Pons (tissue), 1 donor: Measurements from ENCODE around the gene ARVCF.

ENCODE experiments used
- DNase-seq: peaks from one replicate; pipeline ENCODE4 v3.0.0-alpha.2; 2016; ENCODE audit warnings: low spot score

ARVCF gene

DNA sequence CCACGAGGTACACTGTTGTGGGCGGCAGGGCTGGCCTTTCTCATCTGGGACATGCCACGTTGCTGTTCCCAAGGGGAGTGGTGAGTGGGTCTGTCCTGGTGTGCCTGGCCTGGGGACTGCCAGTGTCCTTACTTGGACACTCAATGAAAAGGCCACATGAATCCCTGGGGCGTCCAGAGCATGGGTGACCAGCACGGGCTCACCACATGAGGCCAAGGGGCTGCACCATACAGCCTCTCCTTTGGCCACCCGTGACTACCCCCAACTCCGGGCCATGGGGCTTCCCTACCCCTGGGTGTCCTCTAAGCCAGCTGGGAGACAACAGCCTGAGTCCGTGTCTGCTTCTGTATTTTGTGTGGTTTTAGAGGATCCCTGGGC, 54.8 kb downstream of the ARVCF start:
- no peak for DNase-seq

DNA sequence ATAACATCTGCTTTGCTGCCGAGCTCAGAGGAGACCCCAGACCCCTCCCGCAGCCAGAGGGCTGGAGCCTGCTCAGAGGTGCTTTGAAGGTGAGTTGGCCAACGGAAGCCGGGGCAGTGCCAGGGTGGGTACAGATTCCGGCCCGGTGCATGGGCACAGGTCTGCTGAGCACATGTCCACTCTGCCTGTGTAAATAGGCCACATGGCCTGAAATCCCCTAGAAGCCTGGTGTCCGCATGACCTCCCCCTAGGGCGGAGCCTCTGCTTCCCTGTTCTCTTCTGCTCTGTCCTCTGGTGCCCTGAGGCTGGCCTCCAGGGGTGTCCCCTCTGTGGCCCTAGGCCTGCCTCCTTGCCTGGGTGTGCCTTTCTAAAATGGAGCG, 55.4 kb downstream of the ARVCF start:
- DNase-seq: no peak

DNA sequence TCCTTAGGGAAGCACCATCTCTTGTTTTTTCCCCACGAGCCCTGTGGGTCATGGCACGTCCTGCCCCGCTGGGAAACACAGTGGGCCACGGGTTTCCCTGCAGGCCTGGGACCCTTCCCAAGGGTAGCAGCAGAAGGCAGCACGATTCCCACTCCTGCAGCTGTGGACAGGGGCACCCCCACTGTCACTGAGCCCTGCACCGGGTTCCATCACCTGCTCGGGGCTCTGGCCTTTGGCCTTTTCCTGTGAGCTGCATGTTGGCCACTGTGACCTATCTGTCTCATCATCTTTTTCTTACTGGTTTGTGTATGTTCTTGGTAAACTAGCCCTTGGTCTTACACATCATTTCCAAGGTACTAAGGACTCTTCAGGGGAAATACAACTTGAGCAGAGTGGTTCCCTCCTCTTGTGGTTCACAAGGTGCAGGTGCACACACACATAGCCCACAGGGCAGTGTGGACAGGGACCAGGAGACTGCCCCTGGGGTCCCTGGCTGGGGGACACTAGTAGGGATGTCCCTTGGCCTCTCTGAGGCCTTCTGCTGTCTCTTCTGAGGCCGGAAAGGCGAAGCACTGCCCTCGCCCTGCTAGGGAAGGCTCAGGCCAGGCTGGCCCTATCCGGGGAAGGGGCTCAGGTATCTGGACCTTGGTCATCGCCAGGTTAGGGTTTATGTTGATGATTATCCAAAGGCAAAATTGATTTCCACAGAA, 56.0 kb downstream of the ARVCF start:
- no peak for DNase-seq

DNA sequence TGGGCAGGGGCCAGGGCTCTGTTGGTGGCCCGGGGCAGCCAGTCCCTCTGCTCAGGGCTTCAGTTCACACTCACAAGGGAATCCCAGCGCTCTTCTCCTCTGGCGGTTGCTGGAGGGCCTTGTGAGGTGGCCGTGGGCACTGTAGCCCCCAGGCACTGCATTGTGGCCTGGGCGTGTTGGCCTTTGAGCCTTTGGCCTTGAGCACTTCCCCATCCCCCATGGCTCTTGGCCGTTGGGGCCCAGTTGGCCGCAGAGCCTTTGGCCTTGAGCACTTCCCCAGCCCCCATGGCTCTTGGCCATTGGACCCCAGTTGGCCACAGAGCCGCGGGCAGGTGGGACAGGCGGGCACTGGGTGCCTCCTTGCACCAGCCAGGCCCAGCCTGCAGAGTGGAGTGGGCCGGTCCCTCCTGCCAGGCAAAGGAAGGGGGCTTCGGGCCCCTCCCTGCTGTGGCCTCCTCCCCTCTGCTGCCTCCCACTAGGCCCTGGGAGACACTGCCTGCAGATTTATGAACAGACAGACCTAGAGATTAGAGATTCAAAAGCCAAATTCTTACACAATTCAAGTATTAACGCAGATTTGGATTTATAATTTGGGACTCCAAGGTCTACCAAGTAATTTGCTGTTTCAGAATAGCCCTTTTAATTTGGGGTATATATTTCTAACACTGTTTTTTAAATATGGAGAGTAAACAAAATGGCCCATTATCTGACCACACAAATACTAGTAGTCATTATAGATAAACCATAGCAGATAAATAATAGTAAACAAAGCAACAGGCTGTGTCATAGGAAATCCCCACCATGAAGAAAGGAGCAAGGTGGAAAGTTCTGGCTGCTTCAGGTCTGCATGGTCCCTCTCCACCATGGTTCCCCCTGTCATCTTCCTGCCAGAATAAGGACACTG, 56.8 kb downstream of the ARVCF start:
- DNase-seq: no peak

DNA sequence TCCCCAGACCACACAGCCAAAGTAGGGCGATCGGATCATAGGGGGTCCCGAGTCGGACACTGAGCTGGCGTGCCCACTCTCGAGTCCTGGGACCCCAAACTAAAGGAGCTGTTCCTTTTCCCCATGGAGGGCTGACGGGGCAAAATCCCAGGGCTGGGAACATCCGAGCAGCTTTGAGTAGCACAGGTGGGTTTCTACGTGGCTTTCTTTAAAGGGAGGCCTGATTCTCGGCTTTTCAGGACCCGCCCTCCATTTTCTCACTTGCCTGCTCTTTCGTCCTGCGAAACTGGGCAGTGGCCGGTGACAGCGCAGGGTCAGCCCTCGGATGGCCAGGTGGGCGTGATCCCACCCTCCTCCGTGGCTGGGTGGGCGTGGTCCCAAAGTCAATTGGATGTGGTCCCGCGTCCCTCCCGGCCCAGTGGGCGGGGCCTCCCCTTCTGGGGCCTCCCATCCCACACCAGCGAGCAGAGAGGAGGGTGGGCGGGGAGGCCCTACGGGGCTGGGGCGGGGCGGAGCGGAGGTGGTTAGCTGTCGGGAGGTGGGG, 57.5 kb downstream of the ARVCF start:
- DNase-seq: no peak

DNA sequence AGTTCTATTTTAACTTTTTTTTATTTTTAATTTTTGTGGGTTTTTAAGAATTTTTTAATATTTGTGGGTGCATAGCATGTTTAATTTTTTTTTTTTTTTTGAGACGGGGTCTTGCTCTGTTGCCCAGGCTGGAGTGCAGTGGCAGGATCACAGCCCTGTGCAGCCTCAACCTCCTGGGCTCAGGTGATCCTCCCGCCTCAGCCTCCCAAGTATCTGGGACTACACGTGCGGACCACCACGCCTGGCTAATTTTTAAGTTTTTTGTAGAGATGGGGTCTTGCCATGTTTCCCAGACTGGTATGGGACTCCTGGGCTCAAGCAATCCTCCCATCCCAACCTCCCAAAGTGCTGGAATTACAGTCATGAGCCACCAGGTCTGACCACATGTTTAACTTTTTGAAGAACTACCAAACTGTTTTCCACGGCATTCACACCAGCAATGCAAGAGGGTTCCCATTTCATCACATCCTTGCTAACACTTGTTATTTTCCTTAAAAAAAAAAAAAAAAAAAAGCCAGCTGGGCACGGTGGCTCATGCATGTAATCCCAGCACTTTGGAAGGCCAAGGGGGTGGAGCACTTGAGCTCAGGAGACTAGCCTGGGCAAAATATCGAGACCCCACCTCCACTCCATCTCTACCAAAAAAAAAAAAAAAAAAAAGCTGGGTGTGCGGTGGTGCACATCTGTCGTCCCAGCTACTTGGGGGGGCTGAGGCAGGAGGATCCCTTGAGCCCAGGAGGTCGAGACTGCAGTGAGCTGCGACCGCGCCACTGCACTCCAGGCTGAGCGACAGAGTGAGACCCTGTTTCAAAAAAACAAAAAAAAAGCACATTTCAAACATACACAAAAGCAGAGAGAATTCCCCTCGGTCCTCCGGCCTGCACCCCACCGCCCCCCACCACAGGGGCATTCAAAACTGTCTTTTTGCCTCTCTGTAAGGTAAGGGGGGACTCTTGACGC, 58.3 kb downstream of the ARVCF start:
- no peak for DNase-seq

DNA sequence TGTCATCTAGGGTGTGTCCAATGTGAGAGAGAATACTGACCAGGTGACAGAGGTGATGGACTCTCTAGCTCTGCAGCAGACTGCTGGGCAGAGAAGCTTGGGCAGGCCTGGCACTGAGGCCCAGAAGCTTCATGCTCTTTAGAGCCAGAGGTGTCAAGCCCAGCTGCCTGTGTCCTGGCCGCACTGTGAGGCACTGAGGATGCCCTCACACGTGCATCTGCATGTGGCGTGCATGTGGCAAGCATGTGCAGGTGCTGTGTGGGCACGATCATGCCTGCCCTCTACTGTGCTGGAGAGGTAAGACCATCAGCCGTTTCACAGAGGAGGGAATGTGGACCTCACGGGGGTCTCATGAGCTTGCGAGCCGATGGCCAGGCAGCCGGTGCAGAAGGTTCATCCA, 59.2 kb downstream of the ARVCF start:
- no peak for DNase-seq

DNA sequence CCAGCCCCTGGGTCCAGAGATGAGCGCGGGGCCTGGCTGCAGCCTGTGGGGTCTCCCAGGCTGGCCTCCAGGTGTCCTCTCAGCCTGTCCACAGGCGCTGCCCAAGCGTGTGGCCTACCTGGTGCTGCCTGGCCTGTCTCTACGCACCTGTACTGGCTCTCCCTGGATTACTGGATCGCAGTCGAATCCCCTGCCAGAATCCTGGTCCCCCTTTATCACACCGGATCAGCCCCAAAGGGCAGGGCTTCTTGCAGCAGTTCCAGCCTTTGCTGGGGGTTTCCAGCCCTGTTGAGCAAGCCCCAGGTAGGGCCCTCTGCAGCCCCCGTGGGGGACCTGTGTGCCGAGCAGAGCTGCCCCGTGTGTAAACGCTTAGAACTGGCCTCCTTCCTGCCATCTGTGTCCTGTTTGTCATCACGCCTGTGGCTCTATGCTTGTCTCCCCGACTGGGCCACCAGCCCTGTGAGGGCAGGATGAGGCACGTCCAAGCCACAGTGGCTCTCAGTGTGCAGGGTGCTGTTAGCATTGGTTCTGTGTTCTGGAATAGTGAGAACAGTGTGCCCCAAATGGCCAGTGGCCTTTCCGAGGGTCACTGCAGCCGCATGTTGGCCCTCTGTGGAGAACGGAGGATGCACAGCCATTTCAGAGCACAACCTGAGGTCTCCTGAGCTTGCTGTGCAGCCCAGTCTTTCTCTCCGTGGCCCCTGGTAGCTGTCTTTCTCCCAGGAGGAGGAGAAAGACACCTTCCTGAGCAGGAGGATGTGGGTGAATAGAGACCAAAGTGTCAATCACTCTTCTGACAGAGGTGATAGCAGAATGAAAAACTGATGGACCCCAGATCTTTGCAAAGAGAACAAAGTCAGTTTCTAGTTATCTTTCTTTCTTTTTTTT, 61.1 kb downstream of the ARVCF start:
- DNase-seq: no peak

DNA sequence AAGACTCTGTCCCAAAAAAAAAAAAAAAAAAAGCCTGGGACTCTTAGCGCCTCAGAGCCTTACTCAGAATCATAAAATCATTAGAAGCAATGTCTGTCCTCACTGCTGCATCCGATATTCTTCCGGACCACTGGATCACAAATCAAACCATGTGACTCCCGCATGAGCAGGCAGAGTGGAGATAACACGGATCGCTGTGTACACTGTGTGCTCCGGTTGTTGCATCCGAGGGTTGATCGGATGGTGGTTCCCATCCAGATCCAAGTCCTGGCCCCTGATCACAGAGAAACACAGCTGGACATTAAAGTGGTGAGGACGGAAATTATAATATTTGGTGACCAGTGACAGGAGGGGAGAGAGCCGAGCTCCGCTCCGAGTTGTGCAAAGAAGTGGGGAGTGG, 65.3 kb downstream of the ARVCF start:
- DNase-seq: no peak

DNA sequence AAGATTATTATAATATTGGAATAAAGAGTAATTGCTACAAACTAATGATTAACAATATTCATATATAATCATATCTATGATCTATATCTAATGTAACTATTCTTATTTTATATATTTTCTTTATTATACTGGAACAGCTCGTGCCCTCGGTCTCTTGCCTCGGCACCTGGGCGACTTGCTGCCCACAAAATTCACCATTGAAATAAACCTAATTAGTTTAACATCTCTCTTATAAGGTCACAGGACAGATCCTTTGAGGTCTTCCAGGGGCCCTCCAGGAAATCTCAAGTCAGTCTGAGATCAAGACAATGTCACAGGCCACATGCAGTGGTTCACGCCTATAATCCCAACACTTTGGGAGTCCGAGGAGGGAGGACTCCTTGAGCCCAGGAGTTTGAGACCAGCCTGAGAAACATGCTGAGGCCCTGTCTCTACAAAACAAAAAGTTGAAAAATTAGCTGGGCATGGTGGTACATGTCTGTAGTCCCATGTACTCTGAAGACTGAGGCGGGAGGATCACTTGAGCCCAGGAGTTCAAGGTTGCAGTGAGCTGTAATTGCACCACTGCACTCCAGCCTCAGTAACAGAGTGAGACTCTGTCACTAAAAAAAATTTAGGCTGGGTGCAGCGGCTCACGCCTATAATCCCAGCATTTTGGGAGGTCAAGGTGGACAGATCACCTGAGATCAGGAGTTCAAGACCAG, 68.4 kb downstream of the ARVCF start:
- DNase-seq: no peak

DNA sequence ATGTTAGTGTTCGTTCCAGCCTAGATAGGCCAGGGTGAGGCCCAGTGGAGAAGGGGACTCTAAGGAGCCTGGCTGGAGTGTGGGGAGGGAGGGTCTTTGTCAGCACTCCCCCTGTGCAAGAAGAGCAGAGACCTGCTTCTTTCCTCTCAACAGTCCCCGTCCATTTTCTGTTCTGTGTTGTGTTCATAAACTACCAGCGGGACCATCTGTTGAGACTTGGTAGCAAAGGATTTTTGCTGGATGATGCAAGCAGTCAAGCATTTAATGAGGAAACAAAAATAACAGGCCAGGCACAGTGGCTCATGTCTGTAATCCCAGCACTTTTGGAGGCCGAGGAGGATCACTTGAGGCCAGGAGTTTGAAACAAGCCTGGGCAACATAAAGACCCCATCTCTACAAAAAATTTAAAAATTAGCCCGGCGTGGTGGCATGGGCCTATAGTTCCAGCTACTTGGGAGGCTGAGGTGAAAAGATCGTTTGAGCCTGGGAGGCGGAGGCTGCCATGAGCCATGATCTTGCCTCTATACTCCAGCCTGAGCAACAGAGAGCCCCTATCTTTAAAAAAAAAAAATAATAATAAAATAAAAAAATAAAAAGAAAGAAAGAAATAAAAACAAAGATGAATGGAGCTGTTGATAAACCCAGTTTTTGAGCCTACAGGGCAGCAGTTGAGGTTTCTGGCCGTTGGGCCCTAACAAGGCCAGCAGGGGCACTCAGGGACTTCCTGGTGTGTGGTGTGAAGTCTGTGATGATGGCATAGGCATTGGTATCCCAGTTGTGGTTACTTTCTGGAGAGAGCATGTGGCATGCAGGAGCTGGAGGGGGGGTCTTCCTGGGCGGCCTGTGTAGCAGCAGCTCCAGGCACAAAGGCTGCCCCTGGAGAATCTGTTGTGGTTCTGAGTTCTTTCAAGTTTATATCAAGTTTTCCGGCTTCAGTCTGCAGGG, 73.3 kb downstream of the ARVCF start:
- DNase-seq: no peak

DNA sequence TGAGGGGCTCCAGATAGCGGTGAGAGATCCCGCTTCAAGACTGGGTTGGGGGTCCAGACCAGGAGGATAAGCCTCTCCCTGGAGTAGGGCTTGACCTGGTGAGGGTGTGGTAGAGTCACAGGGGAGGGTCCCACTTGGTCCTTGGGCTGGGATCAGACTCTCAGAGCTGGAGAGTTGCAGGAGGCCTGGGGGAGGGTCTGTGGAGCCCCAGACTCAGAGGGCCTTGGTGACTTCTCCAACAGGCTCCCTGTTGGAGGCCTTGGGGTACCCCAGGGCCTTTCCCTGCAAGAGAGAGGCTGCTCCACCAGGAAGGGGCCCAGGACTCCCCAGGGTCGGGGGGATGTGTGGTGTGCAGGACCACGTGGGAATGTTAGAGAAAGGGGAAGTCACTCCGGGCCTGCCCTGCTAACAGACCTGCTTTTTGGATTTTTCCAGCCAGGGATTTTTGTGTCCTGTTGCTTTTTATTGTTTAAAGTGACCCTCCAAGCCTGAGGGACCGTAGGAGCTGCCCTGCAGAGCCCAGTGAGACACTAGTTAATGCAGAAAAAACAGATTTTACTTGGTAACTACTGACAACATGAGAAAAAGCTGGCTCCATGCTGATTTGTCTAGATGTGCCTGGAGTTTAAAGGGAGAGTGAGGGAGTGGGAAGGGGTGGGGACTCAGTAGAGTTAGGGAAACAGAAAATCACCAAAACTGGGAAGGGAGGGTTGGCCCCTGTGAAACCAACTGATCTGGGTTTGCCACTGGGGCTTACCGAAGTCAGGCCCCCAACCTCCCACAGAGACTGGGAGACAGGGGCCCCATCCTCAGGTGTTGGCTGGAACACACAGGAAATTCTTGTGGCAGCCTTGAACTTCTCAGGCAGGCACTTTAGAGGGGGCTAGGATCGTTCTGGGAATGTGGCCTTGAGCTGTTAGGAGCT, 74.2 kb downstream of the ARVCF start:
- DNase-seq: peak; percentile 56

DNA sequence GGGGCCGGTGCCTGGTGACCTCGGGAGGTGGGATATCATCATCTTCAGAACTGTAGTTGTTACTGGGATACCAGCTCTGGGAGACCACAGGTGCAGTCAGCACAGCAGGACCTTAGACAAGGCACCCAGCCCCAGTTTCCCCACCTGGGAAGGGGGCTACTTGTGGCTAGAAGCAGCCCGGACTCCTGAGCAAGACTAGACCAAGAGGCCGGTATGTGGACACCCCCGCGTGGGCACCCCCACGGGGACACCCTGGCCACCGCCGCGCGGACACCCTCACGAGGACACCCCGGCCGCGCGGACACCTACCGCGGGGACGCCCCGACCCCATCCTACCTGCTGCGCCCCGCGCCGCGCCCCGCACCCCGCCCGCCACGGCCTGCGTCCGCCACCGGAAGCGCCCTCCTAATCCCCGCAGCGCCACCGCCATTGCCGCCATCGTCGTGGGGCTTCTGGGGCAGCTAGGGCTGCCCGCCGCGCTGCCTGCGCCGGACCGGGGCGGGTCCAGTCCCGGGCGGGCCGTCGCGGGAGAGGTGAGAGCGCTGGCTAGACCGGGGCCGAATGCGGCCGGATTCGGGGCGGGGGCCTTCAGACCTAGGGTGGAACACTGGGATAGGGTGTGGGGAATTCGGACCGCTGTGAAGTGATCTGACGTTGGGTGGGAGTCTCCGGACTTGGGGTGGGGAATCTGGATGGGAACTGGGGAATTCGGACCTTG, 75.1 kb downstream of the ARVCF start, which contains the start of the genes COMT and TXNRD2:
Gene COMT (plus strand): TSS at position 408 of the 718 bp plus-strand sequence. CDS start 20,755 bp downstream, outside the sequence.
Gene TXNRD2 (minus strand): TSS at position 454 of the 718 bp plus-strand sequence. CDS start 15 bp downstream, at position 439.
- no peak for DNase-seq

DNA sequence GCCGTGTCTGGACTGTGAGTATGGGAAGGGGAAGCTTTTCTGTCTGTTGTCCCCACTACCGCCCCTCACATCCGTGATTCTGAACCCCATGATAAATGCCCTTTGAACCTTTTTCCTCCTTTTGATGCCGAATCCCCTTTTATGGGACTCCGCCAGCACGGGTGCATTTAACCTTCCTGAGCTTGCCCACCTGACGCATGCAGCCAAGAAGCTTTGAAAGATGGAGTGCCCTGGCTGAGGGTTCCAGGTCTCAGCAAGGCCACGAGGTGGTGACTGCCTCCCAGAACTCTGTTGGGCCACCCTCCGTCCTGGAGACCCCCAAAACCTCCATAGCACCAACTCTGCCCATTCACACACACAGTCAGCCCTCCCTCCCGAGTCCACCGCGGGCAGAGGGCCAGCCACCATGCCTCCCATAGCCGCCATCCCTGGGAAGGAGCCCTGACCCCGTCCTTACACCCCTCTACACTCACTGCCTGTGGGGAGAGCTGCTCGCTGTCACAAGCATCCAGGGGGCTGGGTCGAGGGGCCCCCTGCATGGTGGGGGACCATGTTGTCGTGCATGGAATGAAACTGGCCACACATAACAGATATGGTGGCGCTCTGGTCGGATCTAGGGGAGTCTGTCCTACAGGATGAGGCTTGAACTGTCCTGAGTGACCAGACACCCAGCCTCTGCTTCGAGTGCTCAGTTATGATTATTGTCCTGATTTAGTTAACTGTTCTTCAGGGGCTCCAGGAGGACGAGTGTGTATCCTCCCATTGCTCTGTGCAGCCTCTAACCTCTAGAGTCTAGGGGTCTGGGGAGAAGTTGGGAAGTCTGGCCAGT, 75.9 kb downstream of the ARVCF start:
- no peak for DNase-seq

DNA sequence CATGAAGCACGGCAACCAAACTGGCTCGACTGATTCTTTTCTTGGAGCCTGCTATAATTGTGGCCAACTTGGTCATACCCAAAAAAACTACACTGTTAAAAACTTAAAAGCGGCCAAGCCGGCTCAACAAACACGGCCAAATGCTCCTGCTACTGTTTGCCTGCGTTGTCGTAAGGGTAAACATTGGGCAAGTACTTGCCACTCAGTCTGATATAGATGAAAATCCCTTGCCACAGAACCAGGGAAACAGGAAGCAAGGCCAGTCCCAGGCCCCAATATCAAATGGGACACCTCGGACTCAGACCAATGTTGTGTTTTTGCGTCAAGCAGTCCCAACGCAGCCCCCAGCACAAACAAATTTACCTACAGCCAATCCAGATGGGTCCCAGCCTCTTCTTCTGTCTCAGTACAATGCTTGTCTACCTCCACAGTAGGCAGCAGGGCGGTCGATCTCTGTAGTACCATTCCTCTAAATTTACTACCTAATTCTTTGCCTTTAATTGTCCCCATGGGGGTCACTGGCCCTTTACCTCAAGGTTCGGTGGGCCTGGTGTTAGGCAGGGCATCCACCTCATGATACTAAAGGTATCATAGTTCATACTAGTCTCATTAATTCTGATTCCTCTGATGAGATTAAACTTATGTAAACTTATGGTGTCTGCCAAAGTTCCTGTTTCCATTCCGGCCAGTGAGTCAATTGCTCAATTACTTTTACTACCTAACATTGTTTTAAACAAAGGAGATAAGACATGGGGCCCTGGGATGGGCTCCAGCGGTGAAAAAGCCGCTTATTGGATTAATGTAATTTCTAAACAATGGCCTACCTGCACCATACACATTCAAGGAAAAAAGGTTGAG, 78.8 kb downstream of the ARVCF start:
- DNase-seq: no peak
